ENCODE results near the gene HES6.

Gene HES6

GRCh38 chr2:238202326-238203093 lies 37.3 kb downstream of the HES6 start:
- in situ Hi-C loops (cut with MboI; ENCODE audit: low sequenced_read_pairs) = no loop called here

- in situ Hi-C loops (cut with MboI; ENCODE audit: low sequenced_read_pairs) = no loop called here
Observed at GRCh38 chr2:238190445-238190844, 49.4 kb downstream of the HES6 start.
